Hepatocyte (in vitro differentiated cells): Measurements from ENCODE around the gene DOP1B. TPM values are rescaled to one million over a fixed set of nuclear protein-coding genes. Genes with fewer than 3 reads are reported as not detected.

Experiments
- DNase-seq: peaks from one replicate; pipeline ENCODE4 v3.0.0-alpha.2; 2016; ENCODE audit warnings: low spot score
- H2AFZ ChIP-seq: fragments of 200-600 bp; sonication (generic); 2 replicates; pipeline ENCODE4 v1.6.0; 2016; ENCODE audit warnings: antibody characterized with exemption, mild to moderate bottlenecking
- H3K27ac ChIP-seq: fragments of 200-600 bp; sonication (generic); 2 replicates; pipeline ENCODE4 v1.5.1; 2016; ENCODE audit warnings: mild to moderate bottlenecking
- H3K27me3 ChIP-seq: fragments of 200-600 bp; sonication (generic); 2 replicates; pipeline ENCODE4 v1.6.1; 2016
- H3K36me3 ChIP-seq: fragments of 200-600 bp; sonication (generic); replicated peaks from 2 replicates; pipeline ENCODE4 v1.5.1; 2016; ENCODE audit warnings: low read depth; ENCODE audit not compliant: insufficient read depth
- H3K4me1 ChIP-seq: fragments of 200-600 bp; sonication (generic); 2 replicates; pipeline ENCODE4 v1.5.1; 2016; ENCODE audit warnings: mild to moderate bottlenecking, moderate library complexity; ENCODE audit not compliant: insufficient read depth
- H3K4me2 ChIP-seq: fragments of 200-600 bp; sonication (generic); 2 replicates; pipeline ENCODE4 v1.6.0; 2016
- H3K4me3 ChIP-seq: fragments of 200-600 bp; sonication (generic); 2 replicates; pipeline ENCODE4 v1.5.1; 2016; ENCODE audit warnings: mild to moderate bottlenecking
- H3K79me2 ChIP-seq: fragments of 200-600 bp; sonication (generic); 2 replicates; pipeline ENCODE4 v1.6.0; 2017; ENCODE audit warnings: mild to moderate bottlenecking
- H3K9me2 ChIP-seq: fragments of 200-600 bp; sonication (generic); replicated peaks from 2 replicates; pipeline ENCODE4 v1.6.0; 2017; ENCODE audit warnings: mild to moderate bottlenecking; ENCODE audit not compliant: insufficient read depth
- H3K9me3 ChIP-seq: fragments of 200-600 bp; sonication (generic); 2 replicates; pipeline ENCODE4 v1.5.1; 2016; ENCODE audit warnings: low read depth, mild to moderate bottlenecking
- H4K20me1 ChIP-seq: fragments of 200-600 bp; sonication (generic); 2 replicates; pipeline ENCODE4 v1.6.0; 2016; ENCODE audit warnings: mild to moderate bottlenecking; ENCODE audit not compliant: insufficient read depth, poor library complexity, severe bottlenecking
- EZH2 ChIP-seq: fragments of 200-600 bp; sonication (generic); IDR thresholded peaks from 2 replicates; pipeline ENCODE4 v1.6.1; 2016; ENCODE audit warnings: antibody characterized with exemption, mild to moderate bottlenecking, borderline replicate concordance
- EZH2phosphoT487 ChIP-seq: fragments of 200-600 bp; sonication (generic); IDR thresholded peaks from one replicate; pipeline ENCODE4 v1.6.1; 2018; ENCODE audit warnings: antibody characterized with exemption, mild to moderate bottlenecking, low read depth, moderate library complexity; ENCODE audit not compliant: unreplicated experiment, severe bottlenecking
- WGBS: methylation state at CpG from one replicate; pipeline ENCODE4 v1.1.6; 2016; ENCODE audit warnings: low lambda C conversion rate; ENCODE audit errors: missing lambda C conversion rate; 5-methylcytosine and 5-hydroxymethylcytosine counted together
- polyA plus RNA-seq: library from polyadenylated mRNA; unstranded; fragments of >200 nt; fragmentation: Nextera tagmentation; extraction: Ambion mirVana; gene quantifications from 2 replicates; pipeline ENCODE4 v1.2.1, GENCODE V29; 2016
- total RNA-seq: library from RNA; depleted of rRNA; stranded (reverse); fragments of >200 nt; gene quantifications from 2 replicates; pipeline ENCODE4 v1.2.3, GENCODE V29; 2014
- TF ChIP-seq, protein P1 (sequence below): fragments of 200-600 bp; sonication (generic); IDR thresholded peaks from 2 replicates; pipeline ENCODE4 v1.5.1; 2016; ENCODE audit warnings: antibody characterized with exemption, mild to moderate bottlenecking; ENCODE audit not compliant: poor library complexity

The DOP1B gene
- total and polyA plus RNA-seq, 2 experiments from 2014 or later = 6.6 to 17.7 TPM

GRCh38 chr21:36170823-36171222, 14.2 kb downstream of the DOP1B start:
- Histone ChIP-seq H3K4me3 (no peak overlapping the region), H3K27me3 (no peaks in the 10 kb centered on the region), H3K79me2 (no peaks in the 10 kb centered on the region), H3K4me1 (peaks cover 4% of the 10 kb centered on the region), H3K36me3 (no peaks in the 10 kb centered on the region), H3K9me3 (no peaks in the 10 kb centered on the region), H3K9me2 (no peaks in the 10 kb centered on the region), H4K20me1 (no peaks in the 10 kb centered on the region), H3K4me2 (no peak overlapping the region), H3K27ac (no peak overlapping the region), H2AFZ (no peak overlapping the region)
- TF ChIP-seq EZH2 = no peak
- no peak for TF ChIP-seq EZH2phosphoT487
- TF ChIP-seq, protein P1, sequence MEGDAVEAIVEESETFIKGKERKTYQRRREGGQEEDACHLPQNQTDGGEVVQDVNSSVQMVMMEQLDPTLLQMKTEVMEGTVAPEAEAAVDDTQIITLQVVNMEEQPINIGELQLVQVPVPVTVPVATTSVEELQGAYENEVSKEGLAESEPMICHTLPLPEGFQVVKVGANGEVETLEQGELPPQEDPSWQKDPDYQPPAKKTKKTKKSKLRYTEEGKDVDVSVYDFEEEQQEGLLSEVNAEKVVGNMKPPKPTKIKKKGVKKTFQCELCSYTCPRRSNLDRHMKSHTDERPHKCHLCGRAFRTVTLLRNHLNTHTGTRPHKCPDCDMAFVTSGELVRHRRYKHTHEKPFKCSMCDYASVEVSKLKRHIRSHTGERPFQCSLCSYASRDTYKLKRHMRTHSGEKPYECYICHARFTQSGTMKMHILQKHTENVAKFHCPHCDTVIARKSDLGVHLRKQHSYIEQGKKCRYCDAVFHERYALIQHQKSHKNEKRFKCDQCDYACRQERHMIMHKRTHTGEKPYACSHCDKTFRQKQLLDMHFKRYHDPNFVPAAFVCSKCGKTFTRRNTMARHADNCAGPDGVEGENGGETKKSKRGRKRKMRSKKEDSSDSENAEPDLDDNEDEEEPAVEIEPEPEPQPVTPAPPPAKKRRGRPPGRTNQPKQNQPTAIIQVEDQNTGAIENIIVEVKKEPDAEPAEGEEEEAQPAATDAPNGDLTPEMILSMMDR = no peak
- 97% methylated on average over 6 of the region's 6 CpGs for WGBS
- no peak for DNase-seq

GRCh38 chr21:36171336-36171735, 14.7 kb downstream of the DOP1B start:
- no peak for TF ChIP-seq EZH2
- no peak for TF ChIP-seq EZH2phosphoT487
- TF ChIP-seq, protein P1 = no peak
- no peak overlapping the region for H3K4me2 ChIP-seq
- H3K4me3 ChIP-seq = no peak overlapping the region
- peaks cover 4% of the 10 kb centered on the region for H3K4me1 ChIP-seq
- H3K36me3 ChIP-seq = no peaks in the 10 kb centered on the region
- no peaks in the 10 kb centered on the region for H3K79me2 ChIP-seq
- no peak overlapping the region for H3K27ac ChIP-seq
- H4K20me1 ChIP-seq = no peaks in the 10 kb centered on the region
- no peaks in the 10 kb centered on the region for H3K9me2 ChIP-seq
- no peak for DNase-seq
- no peaks in the 10 kb centered on the region for H3K27me3 ChIP-seq
- no peak overlapping the region for H2AFZ ChIP-seq
- WGBS = 94% methylated on average over 5 of the region's 5 CpGs
- H3K9me3 ChIP-seq = no peaks in the 10 kb centered on the region

DNA sequence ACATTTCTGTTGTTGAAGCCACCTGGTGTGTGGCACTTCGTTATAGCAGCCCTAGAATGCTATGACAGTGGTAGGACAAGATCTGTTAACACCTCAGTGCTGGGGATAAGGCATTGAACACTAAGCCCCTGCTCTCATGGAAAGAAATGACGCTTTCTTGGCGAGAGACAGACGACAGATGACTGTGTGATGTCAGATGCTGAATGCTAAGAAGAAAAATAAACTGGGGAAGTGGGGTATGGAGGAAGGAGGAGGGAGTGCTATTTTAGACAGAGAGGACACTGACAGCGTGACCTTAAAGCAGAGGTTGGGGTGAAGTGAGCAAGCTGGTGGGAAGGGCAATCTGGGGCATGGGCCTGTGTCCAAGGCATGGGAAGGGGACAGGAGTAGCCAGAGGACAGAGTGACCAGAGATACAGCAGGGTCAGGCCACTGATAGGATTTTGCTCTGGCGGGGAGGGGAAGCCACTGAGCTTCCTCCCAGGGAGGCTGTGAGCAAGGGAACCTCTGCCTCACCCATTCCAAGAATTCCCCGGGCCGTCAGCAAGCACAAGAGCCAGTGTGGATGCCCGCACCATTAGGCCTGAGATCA, 15.2 kb downstream of the DOP1B start:
- Histone ChIP-seq H3K9me2 (no peaks in the 10 kb centered on the region), H3K9me3 (no peaks in the 10 kb centered on the region), H3K4me1 (no peaks in the 10 kb centered on the region), H3K4me3 (no peak overlapping the region), H3K36me3 (no peaks in the 10 kb centered on the region), H3K79me2 (no peaks in the 10 kb centered on the region), H2AFZ (no peak overlapping the region), H3K4me2 (no peak overlapping the region), H3K27me3 (no peaks in the 10 kb centered on the region), H3K27ac (no peak overlapping the region), H4K20me1 (no peaks in the 10 kb centered on the region)
- DNase-seq = no peak
- TF ChIP-seq EZH2 (no peak), EZH2phosphoT487 (no peak)
- TF ChIP-seq, protein P1 = no peak
- WGBS = 80% methylated on average over 9 of the region's 9 CpGs

GRCh38 chr21:36174780-36175179, 18.2 kb downstream of the DOP1B start:
- WGBS = 97% methylated on average over 6 of the region's 6 CpGs
- Histone ChIP-seq H3K4me3 (no peak overlapping the region), H3K36me3 (no peaks in the 10 kb centered on the region), H4K20me1 (no peaks in the 10 kb centered on the region), H3K4me1 (no peaks in the 10 kb centered on the region), H3K4me2 (no peak overlapping the region), H3K27ac (no peak overlapping the region), H3K9me2 (no peaks in the 10 kb centered on the region), H3K79me2 (no peaks in the 10 kb centered on the region), H2AFZ (no peak overlapping the region), H3K27me3 (no peaks in the 10 kb centered on the region), H3K9me3 (no peaks in the 10 kb centered on the region)
- TF ChIP-seq EZH2 (no peak), EZH2phosphoT487 (no peak)
- TF ChIP-seq, protein P1 = no peak
- no peak for DNase-seq
